Measurements from ENCODE around the gene FTO.

FTO gene

GRCh38 chr16:53894686-53895085 lies 190.7 kb downstream of the FTO start:
- Mint-ChIP-seq H3K36me3 (peaks cover 8% of the 10 kb centered on the region), H3K27ac (no peak overlapping the region), H3K4me1 (peaks cover 4% of the 10 kb centered on the region), H3K9me3 (no peaks in the 10 kb centered on the region), H3K4me3 (no peak overlapping the region), H3K27me3 (no peaks in the 10 kb centered on the region)

DNA sequence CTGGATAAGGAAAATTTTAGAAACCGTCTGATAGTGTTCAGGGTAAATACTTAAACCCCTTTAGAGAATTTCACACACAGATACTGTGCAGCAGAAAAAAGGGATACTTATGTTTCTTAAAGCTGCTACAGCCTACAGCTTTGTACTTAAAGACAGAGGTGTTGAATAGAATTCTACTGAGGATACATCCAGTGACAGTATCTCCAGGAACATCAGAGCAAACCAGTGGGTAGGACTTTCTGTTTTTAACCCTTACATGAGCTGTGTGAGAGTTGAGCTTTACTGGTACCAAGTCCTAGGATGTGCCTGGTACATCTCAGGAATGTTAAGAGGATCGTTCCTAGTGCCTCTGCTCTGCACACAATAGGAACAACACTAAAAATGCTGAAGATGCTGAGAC lies 191.5 kb downstream of the FTO start:
- peaks cover 4% of the 10 kb centered on the region for H3K4me1 Mint-ChIP-seq
- H3K27me3 Mint-ChIP-seq, result no peaks in the 10 kb centered on the region
- H3K4me3 Mint-ChIP-seq, result no peak overlapping the region
- no peaks in the 10 kb centered on the region for H3K9me3 Mint-ChIP-seq
- peaks cover 8% of the 10 kb centered on the region for H3K36me3 Mint-ChIP-seq
- no peak overlapping the region for H3K27ac Mint-ChIP-seq

- peaks cover 10% of the 10 kb centered on the region for H3K36me3 Mint-ChIP-seq
Observed at GRCh38 chr16:53895851-53896250, 191.9 kb downstream of the FTO start.

GRCh38 chr16:53896722-53897121 lies 192.8 kb downstream of the FTO start:
- H3K27ac Mint-ChIP-seq, result no peak overlapping the region
- H3K4me3 Mint-ChIP-seq, result no peak overlapping the region
- peaks cover 10% of the 10 kb centered on the region for H3K36me3 Mint-ChIP-seq
- peaks cover 4% of the 10 kb centered on the region for H3K4me1 Mint-ChIP-seq
- H3K9me3 Mint-ChIP-seq, result no peaks in the 10 kb centered on the region
- H3K27me3 Mint-ChIP-seq, result no peaks in the 10 kb centered on the region

More at GRCh38 chr16:53895851-53896250, 191.9 kb downstream of the FTO start:
- no peak overlapping the region for H3K27ac Mint-ChIP-seq
- no peaks in the 10 kb centered on the region for H3K27me3 Mint-ChIP-seq
- no peak overlapping the region for H3K4me3 Mint-ChIP-seq
- peaks cover 4% of the 10 kb centered on the region for H3K4me1 Mint-ChIP-seq
- H3K9me3 Mint-ChIP-seq, result no peaks in the 10 kb centered on the region

DNA sequence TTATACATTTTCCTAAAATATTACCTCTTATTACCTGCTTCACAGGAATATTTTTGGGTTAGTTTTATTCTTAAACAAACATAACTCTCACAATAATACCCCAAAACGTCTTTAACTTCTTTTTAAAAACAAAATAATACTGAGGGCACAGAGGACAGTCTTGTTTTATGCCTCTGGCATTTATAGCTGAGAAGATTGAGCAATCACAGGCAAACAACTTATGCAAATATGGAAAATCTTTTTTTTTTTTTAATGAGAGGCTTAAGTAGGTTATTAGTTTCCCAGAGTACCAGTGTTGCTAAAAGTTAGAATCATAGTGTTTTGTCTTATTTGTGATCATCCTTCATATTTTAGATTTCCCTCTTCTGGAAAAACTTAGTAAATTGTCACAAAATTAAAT lies 195.0 kb downstream of the FTO start:
- Mint-ChIP-seq H3K36me3 (peaks cover 14% of the 10 kb centered on the region), H3K9me3 (no peaks in the 10 kb centered on the region), H3K27ac (no peak overlapping the region), H3K4me1 (peaks cover 4% of the 10 kb centered on the region), H3K4me3 (no peak overlapping the region), H3K27me3 (no peaks in the 10 kb centered on the region)

- Mint-ChIP-seq H3K4me1 (peaks cover 4% of the 10 kb centered on the region), H3K4me3 (no peak overlapping the region), H3K27me3 (no peaks in the 10 kb centered on the region), H3K36me3 (peaks cover 13% of the 10 kb centered on the region), H3K9me3 (no peaks in the 10 kb centered on the region), H3K27ac (peak overlapping the region; percentile 72)
Observed at GRCh38 chr16:53899431-53899830, 195.5 kb downstream of the FTO start.

DNA sequence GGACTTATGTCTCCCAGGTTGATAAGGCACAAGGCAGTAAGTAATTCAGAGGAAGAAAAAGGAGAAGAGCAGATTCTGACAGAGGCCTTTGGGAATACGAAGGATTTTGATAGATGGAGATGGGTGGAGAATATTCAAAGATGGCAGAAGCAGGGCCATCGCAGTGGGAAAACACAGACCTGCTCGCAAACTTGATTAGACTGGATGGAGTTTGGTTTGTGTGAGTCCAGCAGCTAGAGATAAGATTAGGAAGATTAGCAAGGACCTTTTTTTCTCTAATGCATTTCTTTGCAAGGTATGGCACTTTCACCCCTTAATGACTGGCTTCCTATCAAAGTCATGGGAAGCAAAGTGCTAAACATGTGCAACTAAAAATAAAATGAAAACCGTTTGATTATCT lies 196.7 kb downstream of the FTO start:
- Mint-ChIP-seq H3K9me3 (no peaks in the 10 kb centered on the region), H3K27ac (no peak overlapping the region), H3K36me3 (peaks cover 14% of the 10 kb centered on the region), H3K4me1 (peaks cover 14% of the 10 kb centered on the region), H3K27me3 (no peaks in the 10 kb centered on the region), H3K4me3 (no peak overlapping the region)

GRCh38 chr16:53901408-53901807 lies 197.5 kb downstream of the FTO start:
- Mint-ChIP-seq H3K9me3 (no peaks in the 10 kb centered on the region), H3K27me3 (no peaks in the 10 kb centered on the region), H3K4me3 (no peak overlapping the region), H3K27ac (no peak overlapping the region), H3K36me3 (peaks cover 14% of the 10 kb centered on the region), H3K4me1 (peaks cover 16% of the 10 kb centered on the region)

- Mint-ChIP-seq H3K36me3 (peaks cover 14% of the 10 kb centered on the region), H3K9me3 (no peaks in the 10 kb centered on the region), H3K27ac (no peak overlapping the region), H3K27me3 (no peaks in the 10 kb centered on the region), H3K4me1 (peaks cover 14% of the 10 kb centered on the region), H3K4me3 (no peak overlapping the region)
Observed at GRCh38 chr16:53904533-53904932, 200.6 kb downstream of the FTO start.

DNA sequence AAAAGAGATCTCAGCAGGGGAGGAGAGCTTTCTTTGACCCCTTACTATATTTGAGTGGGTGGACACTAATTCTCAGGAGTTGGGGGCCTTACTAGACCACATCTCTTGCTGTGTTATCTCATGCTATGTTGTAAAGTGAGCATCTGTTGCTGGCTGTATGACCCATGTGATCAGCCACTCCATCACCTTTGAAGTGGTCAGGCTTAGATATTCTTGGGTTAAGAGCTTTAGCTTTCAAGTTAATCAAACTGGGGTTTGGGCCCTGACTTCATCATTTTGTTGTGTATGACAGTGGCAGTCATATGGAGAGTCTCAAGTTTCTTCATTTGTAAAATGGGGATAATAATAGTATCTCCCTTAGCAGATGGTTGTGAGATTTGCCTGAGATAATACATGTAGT lies 201.1 kb downstream of the FTO start:
- H3K27me3 Mint-ChIP-seq, result no peaks in the 10 kb centered on the region
- no peak overlapping the region for H3K27ac Mint-ChIP-seq
- peaks cover 14% of the 10 kb centered on the region for H3K36me3 Mint-ChIP-seq
- H3K4me3 Mint-ChIP-seq, result no peak overlapping the region
- no peaks in the 10 kb centered on the region for H3K9me3 Mint-ChIP-seq
- peaks cover 12% of the 10 kb centered on the region for H3K4me1 Mint-ChIP-seq

GRCh38 chr16:53908731-53909130 lies 204.8 kb downstream of the FTO start:
- no peaks in the 10 kb centered on the region for H3K9me3 Mint-ChIP-seq
- no peak overlapping the region for H3K4me3 Mint-ChIP-seq
- peaks cover 8% of the 10 kb centered on the region for H3K36me3 Mint-ChIP-seq
- H3K27ac Mint-ChIP-seq, result no peak overlapping the region
- H3K4me1 Mint-ChIP-seq, result peaks cover 33% of the 10 kb centered on the region
- no peaks in the 10 kb centered on the region for H3K27me3 Mint-ChIP-seq

GRCh38 chr16:53910990-53911389 lies 207.0 kb downstream of the FTO start:
- Mint-ChIP-seq H3K27me3 (no peaks in the 10 kb centered on the region), H3K4me1 (peaks cover 30% of the 10 kb centered on the region), H3K36me3 (peaks cover 6% of the 10 kb centered on the region), H3K9me3 (no peaks in the 10 kb centered on the region), H3K27ac (no peak overlapping the region), H3K4me3 (no peak overlapping the region)

DNA sequence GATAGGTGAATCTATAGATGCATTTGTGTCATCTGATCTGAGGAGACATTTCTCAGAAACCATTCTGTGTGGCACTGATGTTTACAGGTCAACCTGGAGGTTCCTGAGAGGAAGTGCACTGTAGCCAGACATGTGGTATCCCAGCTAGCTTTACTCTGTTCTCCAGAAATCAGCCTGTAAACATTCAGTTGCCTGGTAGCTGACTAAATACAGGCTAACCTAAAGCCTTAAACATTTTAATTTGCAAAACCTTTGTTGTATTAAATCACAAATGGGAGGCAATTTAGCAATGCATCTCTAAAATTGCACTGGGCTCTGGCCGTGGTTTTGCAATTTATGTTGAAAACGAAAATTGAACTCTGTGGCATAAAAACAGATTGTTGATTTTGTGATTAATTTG lies 207.6 kb downstream of the FTO start:
- no peak overlapping the region for H3K4me3 Mint-ChIP-seq
- no peak overlapping the region for H3K27ac Mint-ChIP-seq

GRCh38 chr16:53912155-53912554 lies 208.2 kb downstream of the FTO start:
- H3K36me3 Mint-ChIP-seq, result peaks cover 6% of the 10 kb centered on the region
- H3K27ac Mint-ChIP-seq, result peak overlapping the region; percentile 76
- H3K4me1 Mint-ChIP-seq, result peaks cover 30% of the 10 kb centered on the region
- peak overlapping the region; percentile 2 for H3K4me3 Mint-ChIP-seq
- H3K9me3 Mint-ChIP-seq, result no peaks in the 10 kb centered on the region
- no peaks in the 10 kb centered on the region for H3K27me3 Mint-ChIP-seq

More for the DNA sequence above, 207.6 kb downstream of the FTO start:
- Mint-ChIP-seq H3K4me1 (peaks cover 30% of the 10 kb centered on the region), H3K27me3 (no peaks in the 10 kb centered on the region), H3K36me3 (peaks cover 6% of the 10 kb centered on the region), H3K9me3 (no peaks in the 10 kb centered on the region)

DNA sequence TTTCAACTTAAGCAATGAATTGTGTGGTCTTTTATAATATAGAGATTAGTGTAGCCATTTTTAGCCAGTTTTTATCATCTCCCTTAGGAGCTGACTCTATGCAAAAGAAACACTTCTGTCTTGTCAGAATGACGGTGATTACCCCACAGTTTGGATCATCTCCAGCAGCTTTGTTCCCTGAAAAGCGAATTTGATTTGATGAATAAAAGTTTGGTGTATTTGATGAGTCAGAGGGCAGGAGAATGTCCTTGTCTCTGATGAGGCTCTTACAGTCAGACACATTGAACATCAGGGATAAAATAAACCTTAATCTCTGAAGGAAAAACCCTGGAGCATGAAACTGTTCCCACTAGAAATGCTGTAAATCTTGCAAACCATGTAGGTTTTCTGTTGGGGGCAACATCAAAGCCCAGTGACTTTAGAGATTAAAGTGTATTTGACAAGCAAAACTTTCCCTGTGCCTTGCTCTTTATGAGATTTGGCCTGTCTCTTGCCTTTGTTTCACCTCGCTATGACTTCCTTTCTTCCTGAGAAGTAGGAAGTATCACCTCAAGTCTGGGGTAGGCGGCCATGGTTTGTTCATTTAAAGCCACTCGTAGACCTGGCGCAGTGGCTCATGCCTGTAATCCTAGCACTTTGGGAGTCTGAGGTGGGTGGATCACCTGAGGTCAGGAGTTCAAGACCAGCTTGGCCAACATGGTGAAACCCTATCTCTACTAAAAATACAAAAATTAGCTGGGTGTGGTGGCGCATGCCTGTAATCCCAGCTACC lies 209.3 kb downstream of the FTO start:
- Mint-ChIP-seq H3K27ac (peak overlapping the region; percentile 3), H3K9me3 (no peaks in the 10 kb centered on the region), H3K4me3 (peak overlapping the region; percentile 2), H3K36me3 (peaks cover 2% of the 10 kb centered on the region), H3K4me1 (peaks cover 30% of the 10 kb centered on the region), H3K27me3 (no peaks in the 10 kb centered on the region)

- peaks cover 2% of the 10 kb centered on the region for H3K36me3 Mint-ChIP-seq
- peaks cover 30% of the 10 kb centered on the region for H3K4me1 Mint-ChIP-seq
- no peaks in the 10 kb centered on the region for H3K27me3 Mint-ChIP-seq
- no peak overlapping the region for H3K4me3 Mint-ChIP-seq
- H3K27ac Mint-ChIP-seq, result no peak overlapping the region
- H3K9me3 Mint-ChIP-seq, result no peaks in the 10 kb centered on the region
Observed at GRCh38 chr16:53913920-53914319, 210.0 kb downstream of the FTO start.

DNA sequence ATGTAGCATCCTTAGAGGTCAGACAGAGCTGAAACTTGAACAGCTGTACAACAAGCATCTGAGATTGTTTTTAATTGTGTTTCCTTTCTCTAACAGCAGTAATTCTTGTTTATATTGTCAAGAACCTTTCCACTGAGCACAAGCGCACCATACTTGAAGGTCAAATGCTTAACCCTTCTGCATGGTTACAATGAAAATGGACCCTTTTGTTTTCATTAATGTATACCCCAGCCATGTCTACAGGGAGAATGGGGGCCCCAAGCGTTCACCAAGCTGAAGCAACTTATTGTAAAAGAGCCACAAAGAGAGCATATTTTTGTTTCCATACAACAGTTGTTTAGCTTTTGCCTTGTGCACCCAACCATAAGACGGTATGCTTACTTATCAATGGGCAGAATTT lies 210.8 kb downstream of the FTO start:
- H3K27me3 Mint-ChIP-seq, result no peaks in the 10 kb centered on the region
- H3K36me3 Mint-ChIP-seq, result peaks cover 2% of the 10 kb centered on the region
- H3K27ac Mint-ChIP-seq, result no peak overlapping the region
- peaks cover 30% of the 10 kb centered on the region for H3K4me1 Mint-ChIP-seq
- H3K4me3 Mint-ChIP-seq, result no peak overlapping the region
- H3K9me3 Mint-ChIP-seq, result no peaks in the 10 kb centered on the region

Data from activated naive CD4-positive, alpha-beta T cell treated with anti-CD3 and anti-CD28 coated beads, Interleukin-2, amount 50 U/mL, for 24 hours (primary cell).